SIG-M5 treated with dmso at 0.1 percent for 504 hours (cell line): ENCODE measurements around the gene PANK4.
"Not testable (repeated sequence)": the region's sequence is repeated elsewhere in the genome, so short reads cannot be mapped to it uniquely, and the experiment has no call there.

Source experiments
- DNase-seq: peaks from one replicate; lab custom pipeline; 2025; ENCODE audit not compliant: unreplicated experiment; lab: John Stamatoyannopoulos, UW

Gene PANK4

GRCh38 chr1:2559509-2560298 lies 33.3 kb upstream of the PANK4 start:
- no peak for DNase-seq

DNA sequence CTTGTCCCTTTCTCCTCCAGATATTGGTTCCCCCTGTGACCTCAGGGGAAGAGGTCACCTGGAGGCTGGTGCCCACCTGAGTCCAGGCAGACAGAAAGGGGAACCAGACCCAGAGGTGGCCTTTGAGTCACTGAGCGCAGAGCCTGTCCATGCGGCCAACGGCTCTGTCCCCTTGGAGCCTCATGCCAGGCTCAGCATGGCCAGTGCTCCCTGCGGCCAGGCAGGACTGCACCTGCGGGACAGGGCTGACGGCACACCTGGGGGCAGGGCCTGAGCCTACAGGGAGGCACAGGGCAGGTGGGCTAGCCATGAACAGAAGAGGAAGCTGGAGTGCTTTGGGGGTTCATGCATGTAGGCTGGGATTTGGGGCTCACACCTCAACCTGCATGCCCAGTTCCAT lies 32.5 kb upstream of the PANK4 start:
- no peak for DNase-seq

DNA sequence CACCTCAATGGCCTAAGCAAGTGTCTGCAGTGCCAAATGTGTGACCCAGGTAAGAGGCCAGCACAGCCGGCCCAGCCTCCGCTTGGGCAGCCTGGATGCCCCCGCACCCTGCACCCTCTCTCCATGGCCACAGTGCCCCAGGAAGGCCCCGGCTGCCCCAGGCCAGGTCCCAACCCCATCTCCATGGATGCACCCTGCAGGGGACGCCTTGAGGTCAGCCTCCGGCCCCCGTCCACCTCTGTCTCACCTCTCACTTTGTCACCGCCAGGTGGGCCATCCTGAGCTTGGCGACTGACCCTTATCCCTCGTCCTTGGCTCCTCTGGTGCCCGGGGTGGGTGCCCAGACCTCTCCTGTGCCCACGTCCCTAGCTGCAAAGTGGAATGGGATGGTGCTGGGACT lies 32.0 kb upstream of the PANK4 start:
- no peak for DNase-seq

DNA sequence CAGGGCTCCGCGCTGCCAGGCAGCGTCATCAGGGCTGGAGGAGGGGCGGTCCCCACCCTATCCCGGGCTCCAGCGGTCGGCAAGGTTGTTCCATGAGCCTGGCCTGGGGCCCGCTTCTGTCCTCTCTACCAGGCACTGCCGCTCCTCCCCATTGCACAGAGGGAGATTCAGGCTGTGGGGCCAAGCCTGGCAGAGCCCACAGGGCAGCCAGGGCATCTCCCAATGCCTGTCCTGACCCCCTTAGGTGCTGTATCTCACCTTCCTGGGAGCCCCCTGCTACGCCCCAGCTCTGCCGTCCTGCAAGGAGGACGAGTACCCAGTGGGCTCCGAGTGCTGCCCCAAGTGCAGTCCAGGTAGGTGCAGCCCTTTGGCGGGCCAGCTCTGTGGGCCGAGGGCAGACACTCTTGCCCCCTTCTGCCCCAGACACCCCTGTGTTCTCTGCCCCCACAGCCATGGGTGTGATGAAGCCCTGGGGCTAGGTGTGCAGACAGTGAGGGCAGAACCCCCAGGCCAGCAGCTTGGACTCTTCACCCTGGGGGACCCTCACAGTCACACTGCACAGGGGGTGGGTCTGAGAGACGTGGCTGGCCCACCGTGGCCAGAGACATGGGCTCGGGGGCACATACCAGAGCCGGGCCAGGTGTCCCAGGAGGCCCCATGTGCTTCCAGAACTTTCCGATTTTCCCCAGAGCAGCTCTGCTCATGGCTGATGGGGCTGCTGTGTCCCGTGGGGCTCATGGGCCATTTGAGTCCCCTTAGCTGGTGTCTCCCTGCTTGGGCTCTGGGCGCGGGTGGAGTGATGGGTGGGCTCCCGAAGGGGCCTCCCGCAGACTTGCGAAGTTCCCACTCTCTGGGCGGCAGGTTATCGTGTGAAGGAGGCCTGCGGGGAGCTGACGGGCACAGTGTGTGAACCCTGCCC lies 31.3 kb upstream of the PANK4 start:
- DNase-seq = no peak

GRCh38 chr1:2556678-2557481 lies 30.5 kb upstream of the PANK4 start:
- DNase-seq = no peak

DNA sequence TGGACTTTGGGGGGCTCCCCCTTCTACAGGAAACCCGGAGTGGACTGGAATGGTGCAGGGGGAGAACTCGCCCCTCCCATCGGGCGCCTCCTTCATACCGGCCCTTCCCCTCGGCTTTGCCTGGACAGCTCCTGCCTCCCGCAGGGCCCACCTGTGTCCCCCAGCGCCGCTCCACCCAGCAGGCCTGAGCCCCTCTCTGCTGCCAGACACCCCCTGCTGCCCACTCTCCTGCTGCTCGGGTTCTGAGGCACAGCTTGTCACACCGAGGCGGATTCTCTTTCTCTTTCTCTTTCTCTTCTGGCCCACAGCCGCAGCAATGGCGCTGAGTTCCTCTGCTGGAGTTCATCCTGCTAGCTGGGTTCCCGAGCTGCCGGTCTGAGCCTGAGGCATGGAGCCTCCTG lies 29.9 kb upstream of the PANK4 start, which contains the start of gene TNFRSF14:
Gene TNFRSF14, plus strand, starts transcription at position 95 of the 401 bp plus-strand sequence. Its CDS starts 294 bp downstream, at position 389.
- DNase-seq = peak; percentile 48

DNA sequence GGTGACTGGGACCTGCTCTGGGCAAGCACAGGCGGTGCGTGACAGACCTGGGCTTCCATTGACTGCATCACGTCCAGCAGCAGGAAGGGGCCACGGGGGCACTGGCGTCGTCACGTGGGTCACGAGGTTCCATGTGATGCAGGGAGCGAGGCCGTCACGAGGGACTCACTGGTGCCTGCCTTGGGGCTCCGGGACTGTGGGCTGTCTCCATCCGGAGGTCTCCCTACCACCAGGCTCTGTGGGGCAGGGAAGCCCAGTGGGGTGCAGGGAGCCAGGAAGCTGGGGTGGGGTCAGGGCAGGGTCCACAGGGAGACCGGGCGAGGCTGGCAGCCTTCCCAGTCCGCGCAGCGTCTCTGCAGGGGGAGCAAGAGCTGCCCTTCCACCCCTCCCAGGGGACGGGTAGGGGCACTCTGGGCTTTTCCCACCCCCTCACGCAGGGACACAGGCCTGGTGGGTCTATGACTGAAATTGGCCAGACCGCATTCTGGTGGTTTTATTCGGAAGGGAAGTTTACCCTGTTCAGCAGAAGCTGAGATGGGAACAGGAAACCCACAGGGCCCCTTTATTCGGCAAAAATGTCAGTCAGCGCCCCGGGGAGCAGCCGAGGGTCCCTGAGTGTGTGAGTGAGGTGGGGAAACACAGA lies 29.4 kb upstream of the PANK4 start:
- peak; percentile 75 for DNase-seq

- DNase-seq = no peak
Observed at GRCh38 chr1:2554621-2555387, 28.4 kb upstream of the PANK4 start.

DNA sequence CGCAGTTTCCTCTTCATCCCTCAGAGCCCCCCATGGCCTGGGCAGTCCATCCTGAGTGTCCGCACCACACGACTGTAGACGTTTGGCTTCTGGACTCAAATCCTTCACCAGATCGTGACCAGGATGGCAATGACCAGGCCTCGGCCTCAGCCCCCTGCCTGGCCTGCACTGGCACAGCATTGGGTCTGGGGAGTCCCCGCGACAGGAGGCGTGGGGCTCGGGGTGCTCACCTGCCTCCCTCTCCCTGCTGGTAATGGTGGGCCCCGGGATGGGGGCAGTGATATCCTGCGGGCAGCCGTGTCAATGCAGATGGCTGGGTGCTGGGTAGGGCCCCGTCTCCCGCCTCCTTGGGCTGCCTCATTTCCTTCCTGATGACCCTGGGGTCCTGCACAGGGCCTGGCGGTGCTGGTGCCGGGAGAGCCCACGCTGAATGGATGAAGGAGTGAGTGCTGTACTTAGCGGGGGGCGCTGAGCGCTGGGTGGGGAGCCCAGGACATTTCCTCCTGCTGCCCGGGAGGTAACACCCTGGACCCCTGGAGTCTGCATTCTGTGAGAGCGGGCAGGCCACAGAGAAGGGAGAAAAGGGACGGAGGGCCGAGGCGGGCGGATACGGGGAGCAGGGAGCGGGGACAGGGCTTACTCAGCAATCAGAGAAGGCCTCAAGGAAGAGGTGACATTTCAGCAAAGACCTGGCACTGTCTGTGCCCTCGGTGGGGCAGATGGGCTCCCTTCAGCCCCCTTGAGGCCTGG lies 27.6 kb upstream of the PANK4 start:
- DNase-seq = no peak

GRCh38 chr1:2553076-2553475 lies 26.7 kb upstream of the PANK4 start:
- DNase-seq = not testable (repeated sequence)

- DNase-seq = no peak
Observed at GRCh38 chr1:2552189-2552588, 25.8 kb upstream of the PANK4 start.

DNA sequence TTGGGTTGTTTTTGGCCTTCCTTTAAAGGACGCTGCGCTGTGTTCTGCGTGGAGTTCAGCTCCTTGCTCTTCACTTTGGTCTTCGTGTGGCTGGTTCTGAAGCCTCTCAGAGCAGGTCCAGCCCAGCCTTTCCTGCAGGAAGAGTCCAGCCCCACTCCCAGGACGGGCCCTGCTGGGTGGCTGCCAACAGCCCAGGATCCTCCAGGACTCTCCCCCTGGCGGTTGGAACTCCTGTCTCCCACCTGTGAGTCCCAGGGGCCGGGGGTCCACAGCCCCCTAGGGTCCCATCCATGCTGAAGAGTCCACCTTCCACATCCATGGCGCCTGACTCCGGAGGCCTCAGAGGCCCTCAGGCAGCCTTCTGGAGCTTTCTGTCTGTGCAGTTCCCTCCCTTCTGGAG lies 25.1 kb upstream of the PANK4 start:
- not testable (repeated sequence) for DNase-seq

DNA sequence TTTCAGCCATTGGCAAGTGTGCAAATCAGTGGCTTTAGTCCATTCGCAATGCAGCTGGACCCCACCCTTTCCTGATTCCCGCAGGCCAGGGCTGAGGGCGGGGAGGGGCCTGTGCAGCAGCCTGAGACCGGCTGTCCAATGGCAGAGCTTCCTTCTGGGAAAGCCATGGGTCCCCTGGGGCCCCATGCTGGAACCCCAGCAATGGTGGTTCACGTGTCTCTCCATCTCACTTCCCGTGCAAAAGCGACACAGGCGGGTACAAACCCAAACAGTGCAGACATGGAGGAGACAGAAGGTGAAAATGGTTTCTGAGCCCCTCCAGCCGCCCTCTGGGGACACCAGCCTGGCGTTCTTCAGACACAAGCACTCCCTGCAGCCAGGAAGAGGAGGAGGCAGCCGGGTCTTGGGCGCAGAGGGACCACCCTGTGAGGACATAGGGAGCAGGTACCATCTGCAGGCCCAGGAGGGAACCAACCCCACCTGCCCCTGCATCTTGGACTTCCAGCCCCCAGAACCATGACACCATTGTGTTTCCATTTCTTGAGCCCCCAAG lies 24.0 kb upstream of the PANK4 start:
- not testable (repeated sequence) for DNase-seq

- not testable (repeated sequence) for DNase-seq
Observed at GRCh38 chr1:2549367-2550029, 23.1 kb upstream of the PANK4 start.

DNA sequence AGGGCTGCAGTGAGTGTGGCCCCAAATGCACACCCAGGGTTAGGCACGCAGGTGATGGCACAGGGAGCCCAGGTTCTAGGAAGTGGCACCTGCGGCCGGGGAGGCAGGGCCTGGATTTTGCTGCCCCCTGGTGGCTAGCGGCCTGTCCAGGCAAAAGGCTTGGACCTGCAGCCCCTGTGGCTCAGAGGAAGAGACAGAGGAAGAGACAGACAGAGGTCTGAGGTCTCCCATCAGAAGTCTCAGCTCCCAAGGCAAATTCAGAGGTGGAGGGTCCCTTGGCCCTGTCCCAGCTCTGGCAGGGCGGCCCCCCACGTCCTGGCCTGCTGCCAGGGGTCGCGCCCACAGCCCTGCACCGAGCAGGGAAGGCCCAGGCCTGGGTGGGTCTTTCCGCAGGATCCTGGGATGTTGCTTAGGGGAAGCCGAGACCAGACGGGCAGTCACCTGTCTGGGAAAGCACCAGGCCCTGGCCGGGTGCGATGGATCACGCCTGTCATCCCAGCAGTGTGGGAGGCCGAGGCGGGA lies 21.7 kb upstream of the PANK4 start:
- peak; percentile 43 for DNase-seq

DNA sequence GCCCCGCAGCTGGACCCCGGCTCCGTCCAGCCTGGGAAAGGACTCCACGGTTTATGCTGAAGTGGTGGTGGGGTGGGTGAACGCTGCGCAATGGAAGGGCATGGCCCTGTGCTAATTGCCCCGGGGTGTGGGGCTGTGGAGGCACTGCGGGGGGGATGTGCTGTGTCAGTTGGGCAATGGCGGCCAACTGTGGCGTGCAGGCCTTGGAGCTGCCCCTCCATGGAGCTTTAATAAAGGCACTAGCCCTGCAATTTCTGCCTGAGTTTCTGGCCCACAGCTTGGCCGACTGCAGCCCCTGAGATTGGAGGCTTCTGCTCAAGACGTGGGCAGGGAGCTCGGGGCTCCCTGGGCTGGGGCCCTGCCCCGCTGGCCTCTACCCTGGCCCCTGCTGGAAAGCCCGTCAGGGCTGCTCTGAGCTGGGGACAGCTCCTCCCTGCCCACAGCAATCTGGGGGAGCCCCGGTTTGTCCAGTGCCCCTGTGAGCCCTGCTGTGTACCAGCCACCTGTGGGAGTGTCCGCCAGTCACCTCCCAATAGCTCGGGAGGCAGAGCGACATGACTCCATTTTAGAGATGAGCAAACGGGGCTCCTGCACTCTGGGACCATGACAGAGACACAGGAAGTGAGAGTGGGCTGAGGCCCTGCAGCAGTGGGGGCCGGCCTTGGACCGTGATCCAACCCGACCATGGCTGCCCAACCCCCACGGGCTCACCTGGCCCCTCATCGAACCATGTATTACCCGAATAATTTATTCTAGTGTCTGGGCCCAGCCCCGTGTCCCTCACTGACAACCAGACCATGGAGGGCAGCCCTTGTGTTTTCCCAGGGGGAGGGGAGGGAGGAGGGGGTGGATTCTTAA lies 21.0 kb upstream of the PANK4 start:
- DNase-seq = peak; percentile 52
